HG03565 (cell line): ENCODE results near the gene MORC2.

ENCODE experiments used
- ATAC-seq: cut with Tn5 transposase; IDR thresholded peaks from one replicate; pipeline ENCODE4 v1.9.1; 2021; ENCODE audit warnings: mild to moderate bottlenecking, moderate library complexity; ENCODE audit not compliant: unreplicated experiment

The MORC2 gene

DNA sequence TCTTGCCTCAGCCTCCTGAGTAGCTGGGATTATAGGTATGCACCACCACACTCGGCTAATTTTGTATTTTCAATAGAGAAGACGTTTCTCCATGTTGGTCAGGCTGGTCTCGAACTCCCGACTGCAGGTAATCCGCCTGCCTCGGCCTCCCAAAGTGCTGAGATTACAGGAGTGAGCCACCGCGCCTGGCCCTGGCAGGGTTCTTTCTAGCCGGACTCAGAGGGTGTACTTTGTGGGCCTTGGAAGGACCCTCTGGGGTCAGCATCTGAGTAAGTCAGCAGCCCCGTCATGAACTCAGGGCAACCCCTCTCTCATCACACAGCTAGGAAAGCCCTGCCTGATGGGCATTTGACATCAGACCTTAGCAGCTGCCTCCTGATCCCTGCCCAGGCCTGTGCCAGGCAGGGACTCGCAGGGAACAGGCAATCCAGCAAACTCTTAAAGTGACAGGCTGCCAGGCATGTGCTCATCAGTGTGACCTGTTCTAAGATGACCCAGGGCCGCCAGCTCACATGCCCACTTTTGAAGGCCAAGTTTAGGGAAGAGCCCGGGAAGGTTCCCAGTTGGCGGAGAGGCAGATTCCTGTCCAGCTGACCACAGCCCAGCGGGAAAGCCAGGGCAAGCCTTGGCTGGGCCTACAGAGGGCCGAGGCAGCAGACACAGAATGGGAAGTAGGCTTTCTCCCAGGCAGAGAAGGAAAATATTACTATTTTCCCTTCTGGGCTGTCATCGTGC lies 92.9 kb downstream of the MORC2 start:
- no peak for ATAC-seq
